Nephron progenitor cell (in vitro differentiated cells): ENCODE results near the gene MKS1.

ENCODE experiments used
- DNase-seq: peaks from one replicate; pipeline ENCODE4 v3.0.0; 2021
- H3K27ac Mint-ChIP-seq: 2 replicates; pipeline ENCODE4 v1.8.0; 2021; ENCODE audit warnings: mild to moderate bottlenecking, moderate library complexity, mixed read lengths
- H3K27me3 Mint-ChIP-seq: 2 replicates; pipeline ENCODE4 v1.8.0; 2021; ENCODE audit warnings: mild to moderate bottlenecking, low read depth, mixed read lengths; ENCODE audit not compliant: poor library complexity
- H3K36me3 Mint-ChIP-seq: 2 replicates; pipeline ENCODE4 v1.8.0; 2021; ENCODE audit warnings: low read depth, mixed read lengths
- H3K4me1 Mint-ChIP-seq: 2 replicates; pipeline ENCODE4 v1.8.0; 2021; ENCODE audit warnings: mixed read lengths
- H3K4me3 Mint-ChIP-seq: 2 replicates; pipeline ENCODE4 v1.8.0; 2021; ENCODE audit warnings: mild to moderate bottlenecking, moderate library complexity, mixed read lengths
- H3K9me3 Mint-ChIP-seq: 2 replicates; pipeline ENCODE4 v1.8.0; 2021; ENCODE audit warnings: mild to moderate bottlenecking, moderate library complexity, mixed read lengths
- TF ChIP-seq, protein P1 (sequence below): fragments of 200-600 bp; sonication (generic); IDR thresholded peaks from 2 replicates; pipeline ENCODE4 v1.5.0; 2021; ENCODE audit warnings: antibody characterized with exemption

MKS1 gene

DNA sequence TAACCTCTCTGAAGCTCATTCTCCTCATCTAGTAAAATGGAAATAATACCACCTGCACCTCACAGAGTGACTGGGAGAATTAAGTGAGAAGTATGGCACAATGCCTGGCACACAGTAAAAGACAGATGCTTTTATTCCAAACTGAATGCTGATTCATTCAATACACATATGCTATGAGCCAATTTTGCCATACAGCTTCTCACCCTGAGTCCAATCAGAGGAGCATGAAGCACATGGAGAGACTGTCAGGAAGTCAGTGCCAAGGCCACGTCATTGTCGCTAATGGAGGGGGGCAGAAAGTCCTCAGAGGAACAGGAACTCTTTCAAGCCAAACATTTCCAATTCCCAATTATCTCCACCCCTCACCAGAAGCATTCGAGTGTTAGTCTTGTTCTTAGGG lies 11.6 kb downstream of the MKS1 start:
- Mint-ChIP-seq H3K4me3 (no peak overlapping the region), H3K4me1 (no peaks in the 10 kb centered on the region), H3K27me3 (no peaks in the 10 kb centered on the region), H3K36me3 (peaks cover 48% of the 10 kb centered on the region), H3K27ac (no peak overlapping the region), H3K9me3 (no peaks in the 10 kb centered on the region)
- TF ChIP-seq, protein P1, sequence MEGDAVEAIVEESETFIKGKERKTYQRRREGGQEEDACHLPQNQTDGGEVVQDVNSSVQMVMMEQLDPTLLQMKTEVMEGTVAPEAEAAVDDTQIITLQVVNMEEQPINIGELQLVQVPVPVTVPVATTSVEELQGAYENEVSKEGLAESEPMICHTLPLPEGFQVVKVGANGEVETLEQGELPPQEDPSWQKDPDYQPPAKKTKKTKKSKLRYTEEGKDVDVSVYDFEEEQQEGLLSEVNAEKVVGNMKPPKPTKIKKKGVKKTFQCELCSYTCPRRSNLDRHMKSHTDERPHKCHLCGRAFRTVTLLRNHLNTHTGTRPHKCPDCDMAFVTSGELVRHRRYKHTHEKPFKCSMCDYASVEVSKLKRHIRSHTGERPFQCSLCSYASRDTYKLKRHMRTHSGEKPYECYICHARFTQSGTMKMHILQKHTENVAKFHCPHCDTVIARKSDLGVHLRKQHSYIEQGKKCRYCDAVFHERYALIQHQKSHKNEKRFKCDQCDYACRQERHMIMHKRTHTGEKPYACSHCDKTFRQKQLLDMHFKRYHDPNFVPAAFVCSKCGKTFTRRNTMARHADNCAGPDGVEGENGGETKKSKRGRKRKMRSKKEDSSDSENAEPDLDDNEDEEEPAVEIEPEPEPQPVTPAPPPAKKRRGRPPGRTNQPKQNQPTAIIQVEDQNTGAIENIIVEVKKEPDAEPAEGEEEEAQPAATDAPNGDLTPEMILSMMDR, result no peak
- DNase-seq, result no peak

GRCh38 chr17:58205936-58206335 lies 13.1 kb downstream of the MKS1 start:
- Mint-ChIP-seq H3K4me1 (no peaks in the 10 kb centered on the region), H3K27me3 (no peaks in the 10 kb centered on the region), H3K4me3 (no peak overlapping the region), H3K9me3 (no peaks in the 10 kb centered on the region), H3K27ac (no peak overlapping the region), H3K36me3 (peaks cover 38% of the 10 kb centered on the region)
- TF ChIP-seq, protein P1, result no peak
- DNase-seq, result no peak

GRCh38 chr17:58204796-58205195 lies 14.3 kb downstream of the MKS1 start:
- Mint-ChIP-seq H3K27ac (no peak overlapping the region), H3K36me3 (peaks cover 27% of the 10 kb centered on the region), H3K27me3 (peaks cover 6% of the 10 kb centered on the region), H3K4me1 (no peaks in the 10 kb centered on the region), H3K4me3 (no peak overlapping the region), H3K9me3 (no peaks in the 10 kb centered on the region)
- TF ChIP-seq, protein P1, result no peak
- DNase-seq, result no peak

- DNase-seq, result no peak
- Mint-ChIP-seq H3K27me3 (peaks cover 21% of the 10 kb centered on the region), H3K9me3 (no peaks in the 10 kb centered on the region), H3K27ac (no peak overlapping the region), H3K36me3 (peaks cover 12% of the 10 kb centered on the region), H3K4me3 (no peak overlapping the region), H3K4me1 (no peaks in the 10 kb centered on the region)
- TF ChIP-seq, protein P1, result no peak
These were observed 16.2 kb downstream of the MKS1 start for GRCh38 chr17:58202859-58203258.

DNA sequence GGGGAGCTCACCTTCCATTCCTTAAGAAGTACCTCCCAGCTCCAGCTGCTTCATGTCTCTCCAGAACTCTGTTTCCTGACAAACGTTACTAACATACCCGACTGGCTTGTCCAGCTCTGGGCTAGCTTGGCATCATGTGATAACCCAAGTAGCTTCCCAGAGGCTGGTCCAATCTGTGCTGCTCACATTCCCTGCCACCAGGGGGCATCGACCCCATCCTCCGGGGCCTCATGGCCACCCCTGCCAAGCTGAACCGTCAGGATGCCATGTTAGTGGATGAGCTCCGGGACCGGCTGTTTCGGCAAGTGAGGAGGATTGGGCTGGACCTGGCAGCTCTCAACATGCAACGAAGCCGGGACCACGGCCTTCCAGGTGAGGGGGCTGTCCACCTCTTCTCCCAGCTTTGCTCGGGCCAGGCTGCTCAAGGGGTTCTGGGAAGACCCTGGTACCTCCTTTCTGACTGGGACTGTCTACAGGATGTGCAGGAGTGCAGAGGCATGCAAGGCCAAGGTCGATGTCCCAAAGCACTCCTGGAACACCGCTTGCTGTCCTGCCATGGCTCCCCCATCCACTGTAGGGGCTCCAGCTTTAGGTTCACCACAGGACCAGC lies 18.9 kb downstream of the MKS1 start:
- Mint-ChIP-seq H3K27ac (no peak overlapping the region), H3K4me3 (no peak overlapping the region), H3K36me3 (peaks cover 2% of the 10 kb centered on the region)

GRCh38 chr17:58196610-58197009 lies 22.4 kb downstream of the MKS1 start:
- H3K27ac Mint-ChIP-seq, result no peak overlapping the region
- H3K36me3 Mint-ChIP-seq, result no peaks in the 10 kb centered on the region
- peaks cover 62% of the 10 kb centered on the region for H3K27me3 Mint-ChIP-seq
- TF ChIP-seq, protein P1, result no peak
- H3K4me3 Mint-ChIP-seq, result no peak overlapping the region
- no peak for DNase-seq
- H3K9me3 Mint-ChIP-seq, result no peaks in the 10 kb centered on the region
- no peaks in the 10 kb centered on the region for H3K4me1 Mint-ChIP-seq

More for the DNA sequence above, 18.9 kb downstream of the MKS1 start:
- H3K4me1 Mint-ChIP-seq, result no peaks in the 10 kb centered on the region
- H3K9me3 Mint-ChIP-seq, result no peaks in the 10 kb centered on the region
- peaks cover 45% of the 10 kb centered on the region for H3K27me3 Mint-ChIP-seq
- DNase-seq, result peak; percentile 69
- TF ChIP-seq, protein P1, result peak; percentile 59
